ENCODE results near the gene PNPLA7. TPM values are rescaled to one million over a fixed set of nuclear protein-coding genes. Genes with fewer than 3 reads are reported as not detected.
"Not testable (repeated sequence)": the region's sequence is repeated elsewhere in the genome, so short reads cannot be mapped to it uniquely, and the experiment has no call there.

PNPLA7 gene
- total RNA-seq, 3 donors from 2014 or later (not counting 1 experiment from before 2014, with no cell fraction given): 4.3 to 6.4 (median 4.9) TPM

- WGBS (ENCODE audit: insufficient coverage): 13% methylated on average over 58 of the region's 58 CpGs
- Histone ChIP-seq H3K4me1 (ENCODE audit: control insufficient read depth, insufficient read depth, low read length) (peaks cover 16% of the 10 kb centered on the region), H3K9me3 (ENCODE audit: control insufficient read depth, insufficient read depth, low read length) (no peaks in the 10 kb centered on the region), H3K4me3 (ENCODE audit: low read length) (peak overlapping the region; percentile 56), H3K27me3 (ENCODE audit: control insufficient read depth, insufficient read depth, low read length) (no peaks in the 10 kb centered on the region), H3K27ac (ENCODE audit: low read length) (peak overlapping the region; percentile 2), H3K36me3 (ENCODE audit: control insufficient read depth, insufficient read depth, low read length) (peaks cover 17% of the 10 kb centered on the region)
- peak overlapping the region; percentile 84 for H3K4me3 Mint-ChIP-seq
- H3K4me1 Mint-ChIP-seq: peaks cover 13 to 14% of the 10 kb centered on the region in 2 donors
- ATAC-seq (peak; percentile 2 to 10 (median 2)), DNase-seq (peak in 1 of 2 donors; percentile 60)
- intact Hi-C loops (cut with micrococcal nuclease): no loop called here
- no peaks in the 10 kb centered on the region for H3K27me3 Mint-ChIP-seq (ENCODE audit: low read depth in 2 of 2)
- TF ChIP-seq, protein P1, sequence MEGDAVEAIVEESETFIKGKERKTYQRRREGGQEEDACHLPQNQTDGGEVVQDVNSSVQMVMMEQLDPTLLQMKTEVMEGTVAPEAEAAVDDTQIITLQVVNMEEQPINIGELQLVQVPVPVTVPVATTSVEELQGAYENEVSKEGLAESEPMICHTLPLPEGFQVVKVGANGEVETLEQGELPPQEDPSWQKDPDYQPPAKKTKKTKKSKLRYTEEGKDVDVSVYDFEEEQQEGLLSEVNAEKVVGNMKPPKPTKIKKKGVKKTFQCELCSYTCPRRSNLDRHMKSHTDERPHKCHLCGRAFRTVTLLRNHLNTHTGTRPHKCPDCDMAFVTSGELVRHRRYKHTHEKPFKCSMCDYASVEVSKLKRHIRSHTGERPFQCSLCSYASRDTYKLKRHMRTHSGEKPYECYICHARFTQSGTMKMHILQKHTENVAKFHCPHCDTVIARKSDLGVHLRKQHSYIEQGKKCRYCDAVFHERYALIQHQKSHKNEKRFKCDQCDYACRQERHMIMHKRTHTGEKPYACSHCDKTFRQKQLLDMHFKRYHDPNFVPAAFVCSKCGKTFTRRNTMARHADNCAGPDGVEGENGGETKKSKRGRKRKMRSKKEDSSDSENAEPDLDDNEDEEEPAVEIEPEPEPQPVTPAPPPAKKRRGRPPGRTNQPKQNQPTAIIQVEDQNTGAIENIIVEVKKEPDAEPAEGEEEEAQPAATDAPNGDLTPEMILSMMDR (IDR thresholded peaks at IDR 0.05): no peak
- H3K27ac Mint-ChIP-seq: peak overlapping the region; percentile 71 to 83
- no peaks in the 10 kb centered on the region for H3K9me3 Mint-ChIP-seq
- H3K36me3 Mint-ChIP-seq: peaks cover 7% of the 10 kb centered on the region
Measured at GRCh38 chr9:137552022-137552768, 2.0 kb upstream of the PNPLA7 start.

- TF ChIP-seq, protein P1 (IDR thresholded peaks at IDR 0.05): peak; percentile 47
- H3K27ac Mint-ChIP-seq: peak within 1 kb of the TSS; percentile 71 to 83
- no peaks in the 10 kb centered on the region for H3K27me3 Mint-ChIP-seq (ENCODE audit: low read depth in 2 of 2)
- peak within 1 kb of the TSS; percentile 84 for H3K4me3 Mint-ChIP-seq
- WGBS (ENCODE audit: insufficient coverage): under 1% methylated on average over 106 of the region's 106 CpGs
- peak within 1 kb of the TSS; percentile 37 for H3K27ac ChIP-seq (ENCODE audit: low read length)
- H3K36me3 Mint-ChIP-seq: peaks cover 7% of the 10 kb centered on the region
- H3K9me3 ChIP-seq (ENCODE audit: control insufficient read depth, insufficient read depth, low read length): no peaks in the 10 kb centered on the region
- H3K36me3 ChIP-seq (ENCODE audit: control insufficient read depth, insufficient read depth, low read length): peaks cover 14% of the 10 kb centered on the region
- peak; percentile 89 to 97 (median 93) for ATAC-seq
- peaks cover 16% of the 10 kb centered on the region for H3K4me1 ChIP-seq (ENCODE audit: control insufficient read depth, insufficient read depth, low read length)
- peak; percentile 85 to 94 for DNase-seq
- no peaks in the 10 kb centered on the region for H3K9me3 Mint-ChIP-seq
- H3K4me1 Mint-ChIP-seq: peaks cover 13 to 14% of the 10 kb centered on the region in 2 donors
- intact Hi-C loops (cut with micrococcal nuclease): no loop called here
- H3K4me3 ChIP-seq (ENCODE audit: low read length): peak within 1 kb of the TSS; percentile 56
- no peaks in the 10 kb centered on the region for H3K27me3 ChIP-seq (ENCODE audit: control insufficient read depth, insufficient read depth, low read length)
Measured at GRCh38 chr9:137551264-137552021, 1.2 kb upstream of the PNPLA7 start, which contains the start of gene MRPL41. TSS of gene MRPL41 (plus strand) at chr9:137551879. CDS start at chr9:137552082, 203 bp downstream.

DNA sequence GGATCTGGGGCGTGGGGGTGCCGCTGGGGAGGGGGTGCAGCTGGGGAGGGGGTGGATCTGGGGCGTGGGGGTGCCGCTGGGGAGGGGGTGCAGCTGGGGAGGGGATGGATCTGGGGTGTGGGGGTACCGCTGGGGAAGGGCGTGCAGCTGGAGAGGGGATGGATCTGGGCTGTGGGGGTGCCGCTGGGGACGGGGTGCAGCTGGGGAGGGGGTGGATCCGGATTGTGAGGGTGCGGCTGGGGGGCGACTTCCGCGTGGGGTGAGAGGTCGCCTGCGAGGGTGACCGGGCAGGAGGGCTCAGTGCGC lies 709 bp upstream of the PNPLA7 start:
- H3K9me3 Mint-ChIP-seq; H3K27me3 ChIP-seq (ENCODE audit: control insufficient read depth, insufficient read depth, low read length); ATAC-seq; DNase-seq; H3K9me3 ChIP-seq (ENCODE audit: control insufficient read depth, insufficient read depth, low read length); H3K27me3 Mint-ChIP-seq (ENCODE audit: low read depth in 2 of 2); intact Hi-C loops (cut with micrococcal nuclease); H3K36me3 ChIP-seq (ENCODE audit: control insufficient read depth, insufficient read depth, low read length); H3K36me3 Mint-ChIP-seq: not testable (repeated sequence)
- Mint-ChIP-seq H3K4me1 (peaks cover 13 to 14% of the 10 kb centered on the region in 2 donors), H3K27ac (peak overlapping the region in 1 of 2 donors; percentile 83), H3K4me3 (peak overlapping the region; percentile 57)
- Histone ChIP-seq H3K4me1 (ENCODE audit: control insufficient read depth, insufficient read depth, low read length) (peaks cover 16% of the 10 kb centered on the region), H3K27ac (ENCODE audit: low read length) (peak overlapping the region; percentile 37), H3K4me3 (ENCODE audit: low read length) (peak overlapping the region; percentile 43)
- 0% methylated on average over 14 of the region's 17 CpGs for WGBS (ENCODE audit: insufficient coverage)
